ENCODE results near the gene NPL. TPM values are rescaled to one million over a fixed set of nuclear protein-coding genes. Genes with fewer than 3 reads are reported as not detected.

NPL gene
- total RNA-seq, 3 donors from 2014 or later: 8.1 to 12.5 (median 12.1) TPM

DNA sequence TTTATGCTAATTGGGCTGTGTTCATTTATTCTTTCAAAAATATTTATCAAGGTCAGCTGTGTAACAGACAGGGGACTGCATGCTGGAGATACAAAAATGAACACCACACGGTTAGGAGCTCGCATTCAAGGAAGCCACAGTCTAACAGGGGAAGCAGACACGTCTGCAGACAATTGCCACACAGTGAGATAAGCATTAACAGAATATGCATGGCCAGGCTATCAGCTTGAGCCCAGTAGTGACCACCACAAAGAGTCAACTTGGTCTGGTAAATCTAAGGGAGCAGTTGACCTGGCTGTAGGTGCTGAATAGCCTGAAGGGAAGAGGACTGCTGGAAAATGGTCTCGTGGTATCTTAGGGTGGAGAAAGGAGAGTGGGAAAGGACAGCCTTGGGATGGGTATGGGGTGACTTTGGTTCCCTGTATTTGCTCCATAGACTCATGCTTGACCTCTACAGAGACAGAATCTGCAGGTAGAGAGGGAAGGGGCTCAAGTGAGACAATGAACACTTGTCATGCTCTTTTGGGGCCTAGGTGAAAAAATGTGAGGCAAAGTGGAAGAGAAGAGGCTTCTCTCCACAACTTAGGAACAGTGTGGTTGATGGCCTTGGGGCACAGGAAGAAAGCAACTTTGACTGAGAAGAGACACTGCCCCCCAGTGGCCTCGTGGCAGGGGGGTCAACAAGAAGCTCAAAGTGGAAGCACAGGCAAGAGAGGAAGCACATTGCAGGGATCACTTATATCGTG, 7.6 kb upstream of the NPL start:
- intact Hi-C loops (cut with DNase I, micrococcal nuclease): no loop called here
- ATAC-seq (peak; percentile 65), DNase-seq (peak; percentile 55 to 73 (median 69))
- Histone ChIP-seq H3K4me1 (ENCODE audit: low read depth) (no peaks in the 10 kb centered on the region), H3K36me3 (ENCODE audit: low read depth) (no peaks in the 10 kb centered on the region), H3K9me3 (no peaks in the 10 kb centered on the region), H3K4me3 (no peak overlapping the region)
- TF ChIP-seq, protein P1, sequence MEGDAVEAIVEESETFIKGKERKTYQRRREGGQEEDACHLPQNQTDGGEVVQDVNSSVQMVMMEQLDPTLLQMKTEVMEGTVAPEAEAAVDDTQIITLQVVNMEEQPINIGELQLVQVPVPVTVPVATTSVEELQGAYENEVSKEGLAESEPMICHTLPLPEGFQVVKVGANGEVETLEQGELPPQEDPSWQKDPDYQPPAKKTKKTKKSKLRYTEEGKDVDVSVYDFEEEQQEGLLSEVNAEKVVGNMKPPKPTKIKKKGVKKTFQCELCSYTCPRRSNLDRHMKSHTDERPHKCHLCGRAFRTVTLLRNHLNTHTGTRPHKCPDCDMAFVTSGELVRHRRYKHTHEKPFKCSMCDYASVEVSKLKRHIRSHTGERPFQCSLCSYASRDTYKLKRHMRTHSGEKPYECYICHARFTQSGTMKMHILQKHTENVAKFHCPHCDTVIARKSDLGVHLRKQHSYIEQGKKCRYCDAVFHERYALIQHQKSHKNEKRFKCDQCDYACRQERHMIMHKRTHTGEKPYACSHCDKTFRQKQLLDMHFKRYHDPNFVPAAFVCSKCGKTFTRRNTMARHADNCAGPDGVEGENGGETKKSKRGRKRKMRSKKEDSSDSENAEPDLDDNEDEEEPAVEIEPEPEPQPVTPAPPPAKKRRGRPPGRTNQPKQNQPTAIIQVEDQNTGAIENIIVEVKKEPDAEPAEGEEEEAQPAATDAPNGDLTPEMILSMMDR (IDR thresholded peaks at IDR 0.05): peak; percentile 21

DNA sequence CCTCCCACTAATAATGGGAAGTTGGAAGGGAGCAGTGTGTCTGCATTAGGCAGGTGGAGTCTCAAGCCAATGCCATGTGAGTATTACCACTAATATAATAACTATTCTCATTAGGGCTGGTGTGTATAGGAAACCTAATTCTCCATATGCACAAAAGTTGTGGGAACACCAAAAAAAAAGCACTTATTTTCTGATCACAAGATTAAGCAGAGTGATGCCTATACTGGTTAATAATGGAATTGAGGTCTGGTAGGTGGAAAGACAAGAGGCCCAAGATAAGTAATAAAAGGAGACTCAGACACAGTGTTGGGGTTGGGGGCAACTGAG, 7.0 kb upstream of the NPL start:
- DNase-seq (no peak), ATAC-seq (no peak)
- Histone ChIP-seq H3K4me1 (ENCODE audit: low read depth) (no peaks in the 10 kb centered on the region), H3K36me3 (ENCODE audit: low read depth) (no peaks in the 10 kb centered on the region), H3K4me3 (no peak overlapping the region), H3K9me3 (no peaks in the 10 kb centered on the region)
- intact Hi-C loops (cut with DNase I, micrococcal nuclease): no loop called here
- TF ChIP-seq, protein P1 (IDR thresholded peaks at IDR 0.05): no peak

DNA sequence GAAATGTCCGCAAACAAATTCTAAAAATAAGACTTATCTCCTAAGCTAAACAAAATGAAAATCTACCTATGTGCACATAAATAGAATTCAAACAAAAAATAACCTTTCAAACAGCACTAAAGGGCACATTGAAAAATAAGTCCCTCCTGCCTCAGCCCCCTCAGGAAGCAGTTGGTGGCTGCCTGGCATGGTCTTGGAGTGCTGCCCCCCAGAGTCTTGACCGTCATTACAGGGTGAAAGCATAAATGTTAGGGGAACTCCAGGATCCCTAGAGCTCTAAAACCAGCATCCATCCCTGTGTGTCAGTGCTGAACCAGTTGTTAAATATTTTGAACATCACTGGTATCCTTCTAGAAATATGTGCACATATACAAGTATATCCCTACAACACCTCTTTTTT, 6.5 kb upstream of the NPL start:
- DNase-seq: no peak
- intact Hi-C loops (cut with DNase I, micrococcal nuclease): no loop called here
- TF ChIP-seq, protein P1 (IDR thresholded peaks at IDR 0.05): no peak
- Histone ChIP-seq H3K36me3 (ENCODE audit: low read depth) (no peaks in the 10 kb centered on the region), H3K9me3 (no peaks in the 10 kb centered on the region), H3K4me3 (no peak overlapping the region), H3K4me1 (ENCODE audit: low read depth) (no peaks in the 10 kb centered on the region)
- no peak for ATAC-seq

DNA sequence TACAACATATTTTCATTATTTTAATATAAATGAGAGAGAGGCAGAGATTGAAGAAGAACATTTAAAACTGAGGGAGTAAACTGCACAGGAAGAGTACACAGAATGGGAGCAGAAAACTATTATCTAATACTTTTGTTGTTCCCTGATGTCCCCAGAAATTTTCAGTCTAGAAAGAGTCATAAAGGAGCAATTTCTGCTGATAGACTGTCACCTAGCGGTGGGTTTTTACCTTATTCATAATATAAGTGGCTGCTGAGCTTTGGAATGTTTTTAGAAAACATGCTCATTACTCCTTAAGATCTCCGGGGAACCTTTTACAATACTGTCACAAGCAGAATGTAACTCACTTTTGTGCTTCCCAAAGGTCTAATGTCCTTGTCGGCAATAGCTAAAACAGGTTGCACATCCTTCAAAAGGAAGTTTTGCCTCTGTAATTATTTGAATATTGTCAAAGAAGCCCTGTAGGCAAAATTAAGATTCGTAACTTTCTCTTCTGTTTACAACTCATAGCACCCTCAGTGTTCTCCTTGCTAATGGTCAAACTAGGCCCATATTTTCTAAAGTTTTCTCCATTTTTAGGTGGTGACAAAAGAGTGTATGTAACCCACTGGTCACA, 4.9 kb upstream of the NPL start:
- TF ChIP-seq, protein P1 (IDR thresholded peaks at IDR 0.05): peak; percentile 27
- intact Hi-C loops (cut with DNase I, micrococcal nuclease): no loop called here
- peak in 1 of 3 donors; percentile 70 for DNase-seq

DNA sequence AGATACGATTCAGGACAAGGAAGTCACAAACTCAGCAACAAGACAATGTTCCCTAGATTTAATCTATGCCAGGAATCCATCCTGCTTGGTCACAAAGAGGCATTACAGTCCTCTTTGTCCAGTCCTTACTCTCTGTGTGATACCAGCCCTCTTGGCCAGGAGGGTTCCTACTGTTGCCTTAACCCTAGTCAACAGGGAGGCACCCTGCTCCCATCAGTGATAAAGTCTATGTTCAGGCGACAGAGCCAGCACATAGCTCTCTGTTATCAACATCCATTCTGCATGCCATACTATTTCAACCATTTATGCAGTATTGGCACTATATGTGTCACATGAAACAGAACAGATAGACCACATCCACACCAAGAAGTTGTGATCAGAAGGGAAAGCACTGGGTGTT, 4.4 kb upstream of the NPL start:
- intact Hi-C loops (cut with DNase I, micrococcal nuclease): no loop called here
- TF ChIP-seq, protein P1 (IDR thresholded peaks at IDR 0.05): no peak
- Histone ChIP-seq H3K36me3 (ENCODE audit: low read depth) (no peaks in the 10 kb centered on the region), H3K4me1 (ENCODE audit: low read depth) (no peaks in the 10 kb centered on the region), H3K4me3 (no peak overlapping the region), H3K9me3 (no peaks in the 10 kb centered on the region)
- ATAC-seq: no peak
- no peak for DNase-seq

More for the DNA sequence above, 4.9 kb upstream of the NPL start:
- H3K36me3 ChIP-seq (ENCODE audit: low read depth): no peaks in the 10 kb centered on the region
- H3K4me3 ChIP-seq: no peak overlapping the region
- H3K9me3 ChIP-seq: no peaks in the 10 kb centered on the region
- ATAC-seq: no peak
- H3K4me1 ChIP-seq (ENCODE audit: low read depth): no peaks in the 10 kb centered on the region

Data from mucosa of descending colon (tissue), 3 donors.